H1 (cell line): Measurements from ENCODE around the gene SLC19A1. TPM values are rescaled to one million over a fixed set of nuclear protein-coding genes. Genes with fewer than 3 reads are reported as not detected.

ENCODE experiments used
- EGR1 ChIP-seq: IDR thresholded peaks from 2 replicates; pipeline ENCODE4 v1.6.1; 2011; ENCODE audit warnings: low read depth, low read length, borderline replicate concordance
- JUND ChIP-seq: IDR thresholded peaks from 2 replicates; pipeline ENCODE4 v1.6.1; 2011; ENCODE audit warnings: mild to moderate bottlenecking, improper control_type of control experiment, low read length
- RXRA ChIP-seq: IDR thresholded peaks from 2 replicates; pipeline ENCODE4 v1.6.1; 2011; ENCODE audit warnings: low read depth, mild to moderate bottlenecking, low read length, moderate library complexity; ENCODE audit not compliant: insufficient read depth
- SIRT6 ChIP-seq: IDR thresholded peaks from one replicate; pipeline ENCODE4 v1.7.1; 2012; ENCODE audit warnings: low read length, inconsistent platforms
- SIX5 ChIP-seq: IDR thresholded peaks from 2 replicates; pipeline ENCODE4 v1.6.1; 2011; ENCODE audit warnings: mild to moderate bottlenecking, low read depth, low read length
- SP2 ChIP-seq: IDR thresholded peaks from 2 replicates; pipeline ENCODE4 v1.6.1; 2012; ENCODE audit warnings: mild to moderate bottlenecking, low read length, inconsistent platforms
- TAF1 ChIP-seq: IDR thresholded peaks from 2 replicates; pipeline ENCODE4 v1.6.1; 2011; ENCODE audit warnings: mild to moderate bottlenecking, low read depth, low read length
- TEAD4 ChIP-seq: IDR thresholded peaks from 2 replicates; pipeline ENCODE4 v1.6.1; 2012; ENCODE audit warnings: low read depth, low read length, inconsistent platforms, mixed read lengths
- polyA plus RNA-seq, 7 experiments: library from polyadenylated mRNA; depleted of rRNA in 3 of 7; stranded (reverse) in 5 of 7; unstranded in 2 of 7; fragments of >200 nt in 5 of 7; fragments of 200-250 nt in 2 of 7; gene quantifications; 1 replicate in 5 of 7; 2 replicates in 1 of 7; 4 replicates in 1 of 7; pipeline versions ENCODE4 v1.2.1 to v1.2.3, GENCODE V29; 2011 to 2013; ENCODE audit warnings: missing spikeins in 2 of 7, mixed read lengths in 2 of 7
- total RNA-seq: library from RNA; stranded (reverse); fragmentation: NEBNext Ultra II Directional; extraction: Animal tissue kit (Norgen Biotek cat#: 25700); gene quantifications from 2 replicates; pipeline ENCODE4 v1.2.1, GENCODE V29; 2021

Gene SLC19A1
- total and polyA plus RNA-seq, 2 of the 8 experiments (the other 6 are each of a cell fraction or from before 2014, with no cell fraction given): 31.6 to 43.8 TPM

DNA sequence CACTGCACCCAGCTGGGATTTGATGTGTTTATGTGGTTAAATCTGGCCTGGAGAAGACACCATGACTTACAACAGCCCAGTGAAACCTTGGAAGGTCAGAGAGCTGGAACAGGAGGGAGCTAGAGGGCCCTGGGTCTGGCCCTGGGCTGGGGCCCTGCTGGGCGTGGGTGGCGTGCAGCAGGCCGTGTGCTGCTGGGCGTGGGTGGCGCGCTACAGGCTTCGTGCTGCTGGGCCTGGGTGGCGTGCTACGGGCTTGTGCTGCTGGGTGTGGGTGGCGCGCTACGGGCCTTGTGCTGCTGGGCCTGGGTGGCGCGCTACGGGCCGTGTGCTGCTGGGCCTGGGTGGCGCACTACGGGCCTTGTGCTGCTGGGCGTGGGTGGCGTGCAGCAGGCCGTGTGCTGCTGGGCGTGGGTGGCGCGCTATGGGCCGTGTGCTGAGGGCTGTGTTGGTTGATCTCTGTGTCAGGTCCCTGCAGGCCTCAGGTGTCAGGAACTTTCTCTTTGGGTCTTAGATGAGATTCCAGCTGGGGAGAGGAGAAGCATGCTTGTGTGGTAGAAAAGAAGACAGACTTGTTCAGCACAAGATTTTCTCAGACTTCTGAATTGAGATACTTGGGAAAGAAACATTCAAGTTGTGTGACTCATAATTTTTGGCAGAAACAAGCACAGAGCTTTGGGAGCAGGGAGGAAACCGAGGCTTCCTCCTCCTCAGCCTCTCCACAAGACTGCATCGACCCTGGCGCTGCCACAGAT is 71.3 kb downstream of the SLC19A1 start (continued):
- TF ChIP-seq RXRA (no peak), SIX5 (no peak), JUND (no peak), EGR1 (no peak), TAF1 (no peak), TEAD4 (no peak), SP2 (no peak), SIRT6 (no peak)
- TF ChIP-seq, all 59 proteins: peak for 0
